PFSK-1 (cell line): ENCODE data around the gene VPS41.

Experiments used
- FOXP2 ChIP-seq: optimal IDR thresholded peaks from 2 replicates; pipeline ENCODE3; 2011; ENCODE audit warnings: borderline replicate concordance, control low read depth, inconsistent platforms; ENCODE audit not compliant: insufficient read depth; ENCODE audit errors: extremely low read length, extremely low read depth
- POLR2AphosphoS5 ChIP-seq: IDR thresholded peaks from 2 replicates; pipeline ENCODE4 v1.6.1; 2012; ENCODE audit warnings: low read depth, mild to moderate bottlenecking, control low read depth, low read length, moderate library complexity
- REST ChIP-seq, 2 experiments: IDR thresholded peaks; 2 replicates each; pipeline versions ENCODE4 v1.6.1 to v1.8.0; 2011 to 2012; ENCODE audit warnings: low read depth in 2 of 2, low read length in 2 of 2, control low read depth in 1 of 2, inconsistent platforms in 1 of 2, mild to moderate bottlenecking in 1 of 2, moderate library complexity in 1 of 2; ENCODE audit not compliant: insufficient read depth in 1 of 2
- SIN3A ChIP-seq: IDR thresholded peaks from 2 replicates; pipeline ENCODE4 v1.6.1; 2012; ENCODE audit warnings: mild to moderate bottlenecking, low read length, moderate library complexity, borderline replicate concordance; ENCODE audit not compliant: insufficient read depth
- TAF1 ChIP-seq: IDR thresholded peaks from 2 replicates; pipeline ENCODE4 v1.6.1; 2012; ENCODE audit warnings: low read length, control low read depth, borderline replicate concordance; ENCODE audit not compliant: insufficient read depth

Gene VPS41

GRCh38 chr7:38936641-38937040, 27.6 kb upstream of the VPS41 start:
- TF ChIP-seq FOXP2 (no peak), POLR2AphosphoS5 (no peak), REST (IDR thresholded peaks at IDR 0.05; ENCODE audit: insufficient read depth in 1 of 2, low read depth in 2 of 2, low read length in 2 of 2) (no peak), SIN3A (no peak), TAF1 (no peak)

- TF ChIP-seq REST (IDR thresholded peaks at IDR 0.05; ENCODE audit: insufficient read depth in 1 of 2, low read depth in 2 of 2, low read length in 2 of 2) (no peak), FOXP2 (no peak), TAF1 (no peak), POLR2AphosphoS5 (no peak), SIN3A (no peak)
These were observed 25.5 kb upstream of the VPS41 start for GRCh38 chr7:38934536-38934935.

- no peak for TF ChIP-seq POLR2AphosphoS5
- no peak for TF ChIP-seq REST (IDR thresholded peaks at IDR 0.05; ENCODE audit: insufficient read depth in 1 of 2, low read depth in 2 of 2, low read length in 2 of 2)
- TF ChIP-seq TAF1, result no peak
- TF ChIP-seq SIN3A, result no peak
- no peak for TF ChIP-seq FOXP2
These were observed 25.1 kb upstream of the VPS41 start for GRCh38 chr7:38934051-38934450.

- TF ChIP-seq TAF1 (no peak), FOXP2 (peak; percentile 99)
These were observed 23.6 kb upstream of the VPS41 start for GRCh38 chr7:38932509-38933168.

- TF ChIP-seq FOXP2 (no peak), TAF1 (no peak), REST (IDR thresholded peaks at IDR 0.05; ENCODE audit: insufficient read depth in 1 of 2, low read depth in 2 of 2, low read length in 2 of 2) (no peak), SIN3A (no peak), POLR2AphosphoS5 (no peak)
These were observed 20.6 kb upstream of the VPS41 start for GRCh38 chr7:38929460-38930171.
